Activated naive CD4-positive, alpha-beta T cell treated with anti-CD3 and anti-CD28 coated beads, Interleukin-2, amount 50 U/mL, for 16 hours (primary cell): ENCODE measurements around the gene CTF1.
"Not testable (repeated sequence)": the region's sequence is repeated elsewhere in the genome, so short reads cannot be mapped to it uniquely, and the experiment has no call there.

Experiments used
- DNase-seq: peaks from one replicate; pipeline ENCODE4 v3.0.0-alpha.2; 2020

The CTF1 gene

DNA sequence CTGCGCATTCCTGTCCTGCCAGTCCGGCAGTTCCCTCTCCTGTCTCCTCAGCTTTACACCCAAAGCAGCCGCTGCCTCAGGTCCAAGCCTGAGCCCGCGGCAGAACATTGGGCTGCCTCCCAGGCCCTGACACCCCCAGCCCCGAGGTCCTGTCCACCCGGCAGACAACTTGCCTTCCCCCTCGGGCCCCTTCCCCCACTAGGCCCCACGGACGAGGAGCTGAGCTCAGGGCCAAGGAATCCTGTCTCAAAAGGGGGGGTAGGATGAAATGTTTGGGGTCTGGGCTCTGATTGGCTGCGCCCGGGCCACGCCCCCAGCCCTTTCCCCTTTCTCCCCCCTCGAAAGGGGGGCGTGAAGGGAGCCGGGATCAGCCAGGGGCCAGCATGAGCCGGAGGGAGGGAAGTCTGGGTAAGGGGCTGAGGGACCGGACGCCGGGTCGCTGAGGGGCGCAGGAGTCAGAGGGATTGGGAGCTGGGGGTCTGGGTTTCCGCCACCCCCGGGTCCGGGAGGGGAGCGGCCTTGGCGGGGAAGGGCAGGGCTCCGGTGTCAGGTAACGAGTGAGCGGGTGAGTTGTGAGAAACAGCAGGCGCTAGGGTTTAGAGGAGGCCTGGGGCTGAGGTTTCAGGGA, at the start of gene CTF1:
Gene CTF1 (plus strand): TSS at position 354 of the 628 bp plus-strand sequence. CDS start 30 bp downstream, at position 384.
- no peak for DNase-seq

GRCh38 chr16:30846649-30847402, 49.6 kb upstream of the CTF1 start:
- no peak for DNase-seq

GRCh38 chr16:30850246-30850645, 46.2 kb upstream of the CTF1 start:
- DNase-seq, result no peak

GRCh38 chr16:30853758-30854157, 42.7 kb upstream of the CTF1 start:
- DNase-seq, result no peak

GRCh38 chr16:30858111-30858495, 38.3 kb upstream of the CTF1 start:
- no peak for DNase-seq

DNA sequence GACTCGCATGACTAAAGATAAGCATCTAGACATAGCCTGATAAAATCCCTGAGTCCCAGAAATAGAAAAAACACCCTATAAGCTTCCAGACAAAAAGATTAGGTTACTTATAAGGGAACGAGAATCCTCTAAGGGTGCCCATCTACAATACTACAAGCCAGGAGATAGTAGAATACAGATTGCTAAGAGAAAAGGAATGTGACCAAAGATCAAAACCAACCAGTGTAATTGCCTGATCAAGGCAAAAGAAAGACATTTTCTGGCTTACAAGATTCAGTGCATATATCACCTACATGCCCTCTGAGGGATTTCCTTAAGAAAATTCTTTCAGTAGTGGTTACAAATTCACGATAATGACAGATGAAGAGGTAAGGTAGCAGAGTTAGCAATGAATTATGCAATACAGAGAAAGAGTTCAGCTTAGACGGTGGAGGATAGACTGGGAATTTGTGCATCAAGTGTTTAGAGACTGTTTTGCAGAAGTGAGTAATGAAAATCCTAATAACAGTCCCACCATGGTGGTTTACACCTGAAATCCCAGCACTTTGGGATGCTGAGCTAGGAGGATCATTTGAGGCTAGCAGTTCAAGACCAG, 37.5 kb upstream of the CTF1 start:
- no peak for DNase-seq

DNA sequence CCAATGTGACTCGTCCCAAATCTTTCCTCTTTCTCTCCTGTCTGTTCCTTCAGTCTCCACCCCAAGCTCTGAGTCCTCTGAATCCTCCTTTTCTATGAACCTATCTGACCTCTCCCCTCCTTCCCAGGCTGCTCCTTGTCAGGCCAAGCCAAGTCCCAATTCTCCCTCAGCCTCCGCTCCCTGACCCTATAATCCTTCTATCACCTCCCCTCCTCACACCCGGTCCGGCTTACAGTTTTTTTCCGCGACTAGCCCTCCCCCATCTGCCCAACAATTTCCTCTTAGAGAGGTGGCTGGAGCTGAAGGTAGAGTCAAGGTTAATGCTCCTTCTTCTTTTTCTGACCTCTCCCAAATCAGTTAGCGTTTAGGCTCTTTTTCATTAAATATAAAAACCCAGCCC, 35.7 kb upstream of the CTF1 start:
- DNase-seq, result not testable (repeated sequence)

GRCh38 chr16:30863178-30863577, 33.2 kb upstream of the CTF1 start:
- DNase-seq, result not testable (repeated sequence)

- DNase-seq, result no peak
Observed at GRCh38 chr16:30866031-30866430, 30.4 kb upstream of the CTF1 start.

- no peak for DNase-seq
Observed at GRCh38 chr16:30867747-30868146, 28.7 kb upstream of the CTF1 start.

DNA sequence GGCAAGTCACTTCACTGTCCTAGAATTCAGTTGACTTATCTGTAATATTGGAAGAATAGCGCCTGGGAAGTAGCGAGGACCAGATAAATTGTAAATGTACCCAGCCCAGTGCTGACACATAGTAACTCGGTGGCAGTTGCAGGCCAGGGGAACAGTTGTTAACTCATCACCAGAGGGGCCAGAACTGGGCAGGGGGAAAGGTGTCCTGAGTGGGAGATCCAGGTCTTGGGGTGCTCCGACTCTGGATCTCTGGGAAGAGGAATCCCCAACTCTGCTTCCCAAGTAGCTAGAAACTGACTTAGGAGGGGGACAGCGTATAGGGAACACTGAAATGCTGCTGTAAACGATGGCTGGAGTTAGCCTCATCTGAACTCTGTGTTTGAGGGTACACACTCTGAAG, 25.5 kb upstream of the CTF1 start:
- no peak for DNase-seq

- DNase-seq, result no peak
Observed at GRCh38 chr16:30874244-30874820, 22.1 kb upstream of the CTF1 start.

GRCh38 chr16:30874821-30875717, 21.3 kb upstream of the CTF1 start:
- peak; percentile 90 for DNase-seq

DNA sequence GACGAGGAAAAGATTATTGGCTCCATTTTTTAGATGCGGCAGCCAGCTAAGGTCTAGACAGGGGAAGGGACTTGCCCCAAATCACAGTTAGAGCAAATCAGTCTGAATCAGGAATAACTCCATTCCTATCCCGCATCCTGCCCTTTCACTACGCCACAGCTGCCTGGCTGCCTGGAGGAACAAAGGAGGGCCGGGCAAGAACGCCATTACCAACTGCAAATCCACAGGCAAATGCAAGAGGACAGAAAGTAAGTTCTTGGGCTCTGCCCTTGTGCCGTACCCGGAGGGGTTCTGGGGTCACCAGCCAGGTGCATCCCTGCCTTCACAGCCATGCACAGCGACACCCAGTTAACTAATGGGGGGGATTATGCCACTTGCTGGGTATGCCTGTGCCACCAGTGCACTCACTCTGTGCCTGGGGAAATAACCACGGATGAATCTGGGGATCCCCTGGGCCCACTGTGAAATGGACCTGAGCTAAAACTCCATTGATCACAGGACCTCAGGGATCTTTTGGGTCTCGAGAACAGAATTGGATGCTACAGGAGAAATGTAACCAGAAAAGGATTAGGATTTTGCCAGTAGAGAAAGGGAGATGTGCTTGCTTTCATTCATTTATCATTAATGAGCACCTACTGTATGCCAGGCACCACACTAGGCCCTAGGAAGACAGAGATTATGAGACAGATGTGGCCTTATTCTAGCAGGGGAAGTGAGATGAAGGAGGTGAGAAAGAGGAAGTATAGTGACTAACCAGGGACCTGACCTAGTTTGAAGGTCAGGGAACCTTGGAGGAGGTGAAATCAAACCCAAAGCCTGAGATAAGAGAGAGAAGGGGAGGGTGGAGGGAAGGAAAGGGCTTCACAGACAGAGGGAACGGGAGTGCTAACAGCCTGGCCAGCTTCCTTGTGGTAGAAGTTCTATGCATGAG, 20.3 kb upstream of the CTF1 start:
- DNase-seq, result no peak

- DNase-seq, result no peak
Observed at GRCh38 chr16:30876867-30877266, 19.5 kb upstream of the CTF1 start.

DNA sequence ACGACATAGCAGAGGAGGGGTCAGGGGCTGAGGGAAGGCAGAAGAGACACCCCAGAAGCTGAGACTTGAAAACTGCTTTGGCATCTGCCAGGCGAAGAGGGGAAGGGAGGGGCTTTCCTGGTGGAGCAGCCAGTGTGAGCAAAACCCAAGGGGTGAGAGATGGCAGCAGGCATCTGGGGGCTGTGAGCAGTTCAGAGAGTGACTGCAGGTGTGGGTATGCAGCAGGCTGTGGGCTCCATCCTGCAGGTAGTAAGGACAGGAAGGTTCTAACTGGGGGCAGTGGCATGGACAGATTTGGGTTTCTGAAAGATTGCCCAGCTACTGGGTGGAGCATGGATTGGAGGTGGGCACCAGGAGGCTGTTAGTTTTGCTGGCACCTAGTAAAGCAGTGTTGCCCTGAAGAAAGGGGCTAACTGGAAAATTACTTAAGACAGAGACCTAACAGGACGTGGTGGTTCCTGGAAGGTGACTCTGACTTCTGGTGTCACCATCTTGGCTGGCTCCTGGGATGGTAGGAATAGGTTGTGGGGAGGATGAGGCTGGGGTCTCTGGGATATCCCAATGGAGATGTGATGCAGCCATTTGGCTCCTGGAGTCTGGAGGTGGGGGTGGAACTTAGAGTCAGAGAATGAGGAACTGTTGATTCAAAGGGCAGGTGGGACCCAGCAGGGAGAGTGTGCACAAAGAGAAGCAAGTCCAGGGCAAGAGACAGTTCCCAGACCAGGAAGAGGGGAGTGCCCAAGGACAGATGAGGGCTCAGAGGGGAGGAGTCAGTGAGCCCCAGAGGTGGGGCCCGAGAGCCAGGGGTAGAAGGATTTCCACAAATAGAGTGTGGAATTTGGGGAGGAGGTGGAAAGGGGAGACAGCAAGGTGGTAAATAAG, 13.7 kb upstream of the CTF1 start:
- DNase-seq, result no peak

- DNase-seq, result no peak
Observed at GRCh38 chr16:30884760-30885159, 11.7 kb upstream of the CTF1 start.

- DNase-seq, result no peak
Observed at GRCh38 chr16:30885196-30885595, 11.2 kb upstream of the CTF1 start.

DNA sequence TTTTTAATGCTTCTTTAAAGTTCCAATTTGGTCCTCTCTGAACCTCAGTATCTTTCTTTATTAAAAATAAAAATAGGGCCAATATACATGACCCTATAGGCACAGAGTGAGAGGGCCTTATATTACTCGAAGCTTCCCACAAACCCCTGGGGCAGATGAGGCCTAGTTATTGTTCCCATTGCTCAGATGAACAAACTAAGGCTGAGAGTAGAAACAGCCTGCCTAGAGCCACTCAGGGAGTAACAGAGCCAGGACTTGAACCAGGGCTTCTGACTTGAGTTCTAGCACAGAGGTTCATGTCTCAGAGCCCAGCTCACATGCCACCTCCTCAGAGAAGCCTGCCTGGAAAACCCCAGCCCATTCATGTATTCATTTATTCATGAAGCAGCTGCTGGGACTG, 10.3 kb upstream of the CTF1 start:
- DNase-seq, result no peak

DNA sequence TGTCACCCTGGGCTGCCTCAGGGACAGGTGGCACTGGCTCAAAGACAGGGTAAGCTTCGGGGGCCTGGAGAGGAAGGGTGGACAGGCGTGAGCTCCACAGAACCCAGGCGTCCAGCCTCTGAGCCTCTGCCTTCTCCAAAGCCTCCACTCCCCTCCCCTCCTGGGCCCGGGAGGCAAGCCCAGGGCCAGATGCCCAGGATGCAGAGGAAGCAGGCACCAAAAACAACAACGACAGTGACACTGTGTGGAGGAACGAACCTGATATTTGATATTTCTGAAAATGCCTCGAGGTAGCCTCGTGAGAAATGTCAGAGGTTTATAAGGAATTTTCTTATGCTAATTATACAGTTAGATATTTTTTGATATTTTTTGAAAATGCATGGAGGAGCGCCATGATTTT, 8.5 kb upstream of the CTF1 start:
- no peak for DNase-seq
